ENCODE results near the gene POLR1E. TPM values are rescaled to one million over a fixed set of nuclear protein-coding genes. Genes with fewer than 3 reads are reported as not detected.
A peak's percentile ranks its signal among the peaks of the same experiment; 100 is the strongest.

POLR1E gene
- total RNA-seq (2013) = 9.4 TPM
- polyA plus RNA-seq (1 to 10 TPM; 2.3 to 4.1 (median 2.4) TPM), polyA minus RNA-seq (3.3 and 4.4 TPM in 2 replicates), total RNA-seq (6.5 to 14.9 (median 9.6) reads per million in 11 experiments)

DNA sequence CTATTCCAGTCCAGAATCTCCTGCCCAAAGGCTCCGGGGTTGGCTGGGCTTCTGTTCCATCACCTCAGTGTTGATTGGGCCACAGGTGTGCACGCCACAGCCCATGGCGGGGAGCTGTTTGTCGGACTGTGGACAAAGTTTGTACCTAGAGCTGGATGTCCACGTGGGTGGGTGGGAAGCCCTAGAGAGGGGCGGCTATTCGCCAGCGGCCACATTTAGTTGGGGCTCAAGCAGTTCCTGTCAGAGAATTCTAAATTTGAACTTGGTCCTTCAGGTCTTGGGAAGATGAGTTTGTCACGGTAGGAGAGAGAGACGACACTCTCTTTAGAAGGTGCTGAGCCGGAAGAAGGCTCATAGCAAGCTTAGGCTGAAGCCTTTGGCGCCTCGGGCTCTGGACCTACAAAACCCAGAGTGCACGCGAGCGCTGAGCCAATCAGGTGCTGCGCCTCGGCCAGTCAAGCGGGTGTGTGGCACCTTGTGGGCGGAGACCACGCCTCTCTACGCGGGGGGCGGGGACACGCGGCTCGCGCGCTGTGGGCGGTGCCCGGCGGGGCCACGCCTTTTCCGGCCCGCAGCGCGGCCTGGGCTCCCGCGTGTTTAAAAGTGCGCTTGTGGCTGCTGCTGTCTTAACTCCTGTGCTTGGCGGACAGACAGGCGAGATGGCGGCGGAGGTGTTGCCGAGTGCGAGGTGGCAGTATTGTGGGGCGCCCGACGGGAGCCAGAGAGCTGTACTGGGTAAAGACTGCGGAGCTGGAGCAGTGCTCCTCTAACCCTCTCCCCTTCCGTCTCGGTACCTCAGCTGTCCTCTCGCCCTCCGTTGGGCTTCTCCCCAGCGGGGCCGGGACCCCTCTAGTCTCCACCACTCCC lies at the start of gene POLR1E:
POLR1E (plus strand) TSS at position 560 of the 867 bp plus-strand sequence; CDS start at position 660, 100 bp downstream.
- H3K4me3 ChIP-seq (replicated peaks in 1 of 3; ENCODE audit: low read depth in 2 of 3, low read length in 3 of 3) = peak within 1 kb of the TSS; percentile 66 to 85 (median 75)
- no peak for TF ChIP-seq CTCF (IDR thresholded peaks at IDR 0.05)
- peaks cover 0 to 2% of the 10 kb centered on the region in 2 donors for H3K27me3 ChIP-seq (ENCODE audit: control insufficient read depth in 2 of 2, insufficient read depth in 2 of 2, low read length in 2 of 2)
- peak within 1 kb of the TSS; percentile 83 for H2AFZ ChIP-seq (ENCODE audit: insufficient read depth, low read depth, low read length, poor library complexity, severe bottlenecking)
- Mint-ChIP-seq H3K36me3 (peaks cover 13 to 21% of the 10 kb centered on the region in 2 donors), H3K27me3 (ENCODE audit: low read depth in 3 of 3) (peaks cover 4 to 10% (median 5%) of the 10 kb centered on the region in 3 donors), H3K27ac (peak within 1 kb of the TSS; percentile 57 to 92 (median 74)), H3K9me3 (no peaks in the 10 kb centered on the region), H3K4me1 (peaks cover 23% of the 10 kb centered on the region), H3K4me3 (peak within 1 kb of the TSS; percentile 88 to 93)
- H3K79me2 ChIP-seq (ENCODE audit: insufficient read depth, low read length) = peaks cover 7% of the 10 kb centered on the region
- intact Hi-C loops (cut with micrococcal nuclease) = loop anchor here (2.0 to 10.0 kb wide), 6 partner anchors 19 to 419 kb away; partner anchors contain the start of genes DCAF10 (in 1 of the 2), GRHPR (in 1 of the 2), SLC25A51 (in 1 of the 2) and ZBTB5 (in 1 of the 2)
- H3K9me3 ChIP-seq (replicated peaks in 1 of 2; ENCODE audit: control insufficient read depth in 1 of 2, insufficient read depth in 1 of 2, low read length in 2 of 2) = no peaks in the 10 kb centered on the region
- peak within 1 kb of the TSS in 1 of 2 donors; percentile 56 for H3K27ac ChIP-seq (ENCODE audit: low read depth in 1 of 2, low read length in 2 of 2)
- H3K36me3 ChIP-seq (replicated peaks in 1 of 2; ENCODE audit: control insufficient read depth in 1 of 2, insufficient read depth in 2 of 2, low read length in 2 of 2) = peaks cover 0 to 7% of the 10 kb centered on the region in 2 donors
- H3K4me2 ChIP-seq (replicated peaks; ENCODE audit: extremely low read depth, low read length, poor library complexity, severe bottlenecking) = peak within 1 kb of the TSS; percentile 88
- DNase-seq = peak; percentile 91 to 94 (median 93)
- no peaks in the 10 kb centered on the region for H4K20me1 ChIP-seq (ENCODE audit: insufficient read depth, low read length)
- WGBS (ENCODE audit: insufficient coverage) = 3% methylated on average over 51 of the region's 56 CpGs
- peaks cover 15 to 24% of the 10 kb centered on the region in 2 donors for H3K4me1 ChIP-seq (ENCODE audit: control insufficient read depth in 1 of 2, insufficient read depth in 2 of 2, low read length in 2 of 2)
- H3K9ac ChIP-seq (ENCODE audit: insufficient read depth, low read length, poor library complexity, severe bottlenecking) = peak within 1 kb of the TSS; percentile 60

DNA sequence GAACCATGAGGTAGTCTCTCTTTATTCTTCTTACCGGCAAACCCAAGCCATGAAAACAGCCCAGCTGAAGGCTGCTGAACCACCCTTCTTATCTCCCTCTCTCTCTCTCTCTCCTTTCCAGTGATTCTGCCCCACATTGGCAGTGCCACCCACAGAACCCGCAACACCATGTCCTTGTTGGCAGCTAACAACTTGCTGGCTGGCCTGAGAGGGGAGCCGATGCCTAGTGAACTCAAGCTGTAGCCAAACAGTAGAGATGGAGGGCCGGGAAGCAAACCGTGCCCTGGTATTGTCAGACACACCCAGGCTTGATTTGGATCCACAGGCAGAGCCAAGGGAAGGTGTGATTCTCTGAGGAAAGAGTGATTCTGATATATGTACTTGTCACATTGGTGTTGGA lies 49.2 kb upstream of the POLR1E start:
- 98% methylated on average over 4 of the region's 5 CpGs for WGBS (ENCODE audit: insufficient coverage)
- H3K4me1 ChIP-seq (ENCODE audit: control insufficient read depth in 1 of 2, insufficient read depth in 2 of 2, low read length in 2 of 2) = no peaks in the 10 kb centered on the region
- H3K4me2 ChIP-seq (replicated peaks; ENCODE audit: extremely low read depth, low read length, poor library complexity, severe bottlenecking) = no peak overlapping the region
- H3K4me3 Mint-ChIP-seq = no peak overlapping the region
- no peaks in the 10 kb centered on the region for H3K9me3 ChIP-seq (replicated peaks in 1 of 2; ENCODE audit: control insufficient read depth in 1 of 2, insufficient read depth in 1 of 2, low read length in 2 of 2)
- H3K27ac ChIP-seq (ENCODE audit: low read depth in 1 of 2, low read length in 2 of 2) = no peak overlapping the region
- TF ChIP-seq CTCF (IDR thresholded peaks at IDR 0.05) = no peak
- H3K4me1 Mint-ChIP-seq = peaks cover 10% of the 10 kb centered on the region
- intact Hi-C loops (cut with micrococcal nuclease) = no loop called here
- DNase-seq = no peak
- H3K9ac ChIP-seq (ENCODE audit: insufficient read depth, low read length, poor library complexity, severe bottlenecking) = no peak overlapping the region
- peaks cover 68 to 97% of the 10 kb centered on the region in 2 donors for H3K36me3 ChIP-seq (replicated peaks in 1 of 2; ENCODE audit: control insufficient read depth in 1 of 2, insufficient read depth in 2 of 2, low read length in 2 of 2)
- no peak overlapping the region for H3K4me3 ChIP-seq (replicated peaks in 1 of 3; ENCODE audit: low read depth in 2 of 3, low read length in 3 of 3)
- H3K9me3 Mint-ChIP-seq = no peaks in the 10 kb centered on the region
- no peaks in the 10 kb centered on the region for H3K79me2 ChIP-seq (ENCODE audit: insufficient read depth, low read length)
- no peaks in the 10 kb centered on the region for H3K27me3 ChIP-seq (ENCODE audit: control insufficient read depth in 2 of 2, insufficient read depth in 2 of 2, low read length in 2 of 2)
- peak overlapping the region in 2 of 7 donors; percentile 14 to 73 for H3K27ac Mint-ChIP-seq
- H4K20me1 ChIP-seq (ENCODE audit: insufficient read depth, low read length) = no peaks in the 10 kb centered on the region
- H2AFZ ChIP-seq (ENCODE audit: insufficient read depth, low read depth, low read length, poor library complexity, severe bottlenecking) = no peak overlapping the region
- no peaks in the 10 kb centered on the region for H3K27me3 Mint-ChIP-seq (ENCODE audit: low read depth in 3 of 3)
- H3K36me3 Mint-ChIP-seq = peaks cover 68 to 81% of the 10 kb centered on the region in 2 donors
